HCT116 (cell line): ENCODE measurements around the gene WNT1.

ENCODE experiments used
- CEBPB ChIP-seq: IDR thresholded peaks from 2 replicates; pipeline ENCODE4 v1.6.1; 2012; ENCODE audit warnings: low read depth
- CTCF ChIP-seq, 3 experiments: fragments of 200-600 bp in 1 of 3; sonication (generic) in 1 of 3; IDR thresholded peaks in 2 of 3; conservative IDR thresholded peaks in 1 of 3; 2 replicates each; pipeline ENCODE4 v1.5.1; 2012 to 2017; ENCODE audit warnings: low read depth in 2 of 3, low read length in 2 of 3, antibody characterized with exemption in 1 of 3, borderline replicate concordance in 1 of 3, control low read depth in 1 of 3, mild to moderate bottlenecking in 1 of 3, mixed read lengths in 1 of 3, mixed run types in 1 of 3, moderate library complexity in 1 of 3; ENCODE audit not compliant: insufficient read depth in 1 of 3
- EZH2 ChIP-seq: fragments of 200-600 bp; sonication (generic); IDR thresholded peaks from 2 replicates; pipeline ENCODE4 v1.6.1; 2017; ENCODE audit warnings: antibody characterized with exemption, mixed run types
- EZH2phosphoT487 ChIP-seq: fragments of 200-600 bp; IDR thresholded peaks from 2 replicates; pipeline ENCODE4 v1.6.1; 2018; ENCODE audit warnings: antibody characterized with exemption, borderline replicate concordance
- MAX ChIP-seq: IDR thresholded peaks from 2 replicates; pipeline ENCODE4 v1.6.1; 2012
- POLR2A ChIP-seq: IDR thresholded peaks from 2 replicates; pipeline ENCODE4 v1.7.0; 2011; ENCODE audit warnings: borderline replicate concordance; ENCODE audit not compliant: insufficient read depth, insufficient read length; ENCODE audit errors: extremely low read depth
- RAD21 ChIP-seq: IDR thresholded peaks from 2 replicates; pipeline ENCODE4 v1.6.1; 2012; ENCODE audit warnings: low read depth, mild to moderate bottlenecking
- SIN3A ChIP-seq: IDR thresholded peaks from 2 replicates; pipeline ENCODE4 v1.6.1; 2012; ENCODE audit warnings: low read depth
- TCF7L2 ChIP-seq: IDR thresholded peaks from 2 replicates; pipeline ENCODE4 v1.7.0; 2011; ENCODE audit warnings: borderline replicate concordance, inconsistent platforms; ENCODE audit not compliant: insufficient read depth, insufficient read length; ENCODE audit errors: extremely low read depth
- ZBTB33 ChIP-seq: IDR thresholded peaks from 2 replicates; pipeline ENCODE4 v1.6.1; 2011; ENCODE audit warnings: mild to moderate bottlenecking, low read length, moderate library complexity; ENCODE audit not compliant: insufficient replicate concordance; ENCODE audit errors: extremely low read depth
- ZNF274 ChIP-seq: fragments of 200-500 bp; sonication (Bioruptor generic); IDR thresholded peaks from 2 replicates; pipeline ENCODE4 v1.6.1; 2014; ENCODE audit warnings: mild to moderate bottlenecking, low read depth, low read length, inconsistent platforms

- TF ChIP-seq ZNF274 (no peak), CTCF (IDR thresholded peaks at IDR 0.05 in 2 of 3, conservative IDR thresholded peaks at IDR 0.05 in 1 of 3; ENCODE audit: borderline replicate concordance in 1 of 3, insufficient read depth in 1 of 3, low read depth in 2 of 3, low read length in 2 of 3) (no peak), EZH2phosphoT487 (no peak), TCF7L2 (no peak), EZH2 (no peak), ZBTB33 (no peak), MAX (no peak), POLR2A (no peak), SIN3A (no peak), RAD21 (no peak), CEBPB (no peak)
These were observed 30.8 kb downstream of the WNT1 start for GRCh38 chr12:49008943-49009342.
